Cerebellar nuclear complex (tissue), 1 donor: ENCODE measurements around the gene SCN10A.

Source experiments
- DNase-seq, 2 experiments: peaks; one replicate each; lab custom pipeline; 2025; lab: John Stamatoyannopoulos, UW

The SCN10A gene

GRCh38 chr3:38816026-38816425 lies at the start of gene SCN10A:
SCN10A (minus strand) TSS chr3:38816217; CDS start chr3:38794010, 22,207 bp downstream.
- DNase-seq = no peak

GRCh38 chr3:38853011-38853410 lies 37.0 kb upstream of the SCN10A start:
- no peak for DNase-seq

- DNase-seq = no peak
Observed at GRCh38 chr3:38843898-38844297, 27.9 kb upstream of the SCN10A start.

GRCh38 chr3:38842266-38842965 lies 26.4 kb upstream of the SCN10A start:
- no peak for DNase-seq

- no peak for DNase-seq
Observed at GRCh38 chr3:38840987-38841386, 25.0 kb upstream of the SCN10A start.

- no peak for DNase-seq
Observed at GRCh38 chr3:38837358-38837757, 21.3 kb upstream of the SCN10A start.

GRCh38 chr3:38836561-38836960 lies 20.5 kb upstream of the SCN10A start:
- no peak for DNase-seq

- no peak for DNase-seq
Observed at GRCh38 chr3:38835939-38836338, 19.9 kb upstream of the SCN10A start.

GRCh38 chr3:38834717-38835116 lies 18.7 kb upstream of the SCN10A start:
- no peak for DNase-seq

GRCh38 chr3:38834110-38834509 lies 18.1 kb upstream of the SCN10A start:
- no peak for DNase-seq

- no peak for DNase-seq
Observed at GRCh38 chr3:38829404-38829803, 13.4 kb upstream of the SCN10A start.

- DNase-seq = no peak
Observed at GRCh38 chr3:38828681-38829080, 12.7 kb upstream of the SCN10A start.

- DNase-seq = no peak
Observed at GRCh38 chr3:38827791-38828190, 11.8 kb upstream of the SCN10A start.

GRCh38 chr3:38826001-38826400 lies 10.0 kb upstream of the SCN10A start:
- DNase-seq = no peak

GRCh38 chr3:38824349-38824748 lies 8.3 kb upstream of the SCN10A start:
- no peak for DNase-seq

- no peak for DNase-seq
Observed at GRCh38 chr3:38823722-38824121, 7.7 kb upstream of the SCN10A start.

GRCh38 chr3:38823186-38823585 lies 7.2 kb upstream of the SCN10A start:
- DNase-seq = no peak

GRCh38 chr3:38811822-38812221 lies 4.2 kb downstream of the SCN10A start:
- DNase-seq = no peak

- DNase-seq = no peak
Observed at GRCh38 chr3:38805765-38806386, 10.1 kb downstream of the SCN10A start.

GRCh38 chr3:38805004-38805403 lies 11.0 kb downstream of the SCN10A start:
- no peak for DNase-seq

GRCh38 chr3:38800511-38800910 lies 15.5 kb downstream of the SCN10A start:
- DNase-seq = no peak

- no peak for DNase-seq
Observed at GRCh38 chr3:38793721-38794120, 22.3 kb downstream of the SCN10A start.

- DNase-seq = no peak
Observed at GRCh38 chr3:38792983-38793382, 23.0 kb downstream of the SCN10A start.

GRCh38 chr3:38782148-38782547 lies 33.9 kb downstream of the SCN10A start:
- DNase-seq = no peak
